Thymus (tissue), 11 donors: ENCODE data around the gene ZBTB16. TPM values are rescaled to one million over a fixed set of nuclear protein-coding genes. Genes with fewer than 3 reads are reported as not detected.

ENCODE experiments used
- DNase-seq, 9 donors: peaks; one replicate each; pipeline ENCODE4 v3.0.0-alpha.2; 2013; ENCODE audit warnings: low spot score in 9 of 9, low read depth in 6 of 9, missing footprints in 1 of 9
- H3K27ac ChIP-seq, 2 donors: one replicate each; pipeline ENCODE4 v1.5.1; 2013; ENCODE audit warnings: control low read depth in 1 of 2, low read depth in 1 of 2, low read length in 1 of 2, mild to moderate bottlenecking in 1 of 2, moderate library complexity in 1 of 2
- H3K27me3 ChIP-seq, 2 donors: one replicate each; pipeline ENCODE4 v1.5.1; 2013; ENCODE audit warnings: low read length in 1 of 2; ENCODE audit not compliant: control insufficient read depth in 2 of 2, insufficient read depth in 1 of 2
- H3K36me3 ChIP-seq, 2 donors: one replicate each; pipeline ENCODE4 v1.5.1; 2013; ENCODE audit warnings: low read length in 1 of 2, mild to moderate bottlenecking in 1 of 2, moderate library complexity in 1 of 2; ENCODE audit not compliant: control insufficient read depth in 2 of 2, insufficient read depth in 2 of 2
- H3K4me1 ChIP-seq, 2 donors: one replicate each; pipeline ENCODE4 v1.5.1; 2013; ENCODE audit warnings: low read length in 2 of 2; ENCODE audit not compliant: control insufficient read depth in 2 of 2, insufficient read depth in 2 of 2
- H3K4me3 ChIP-seq, 2 donors: one replicate each; pipeline ENCODE4 v1.5.1; 2013; ENCODE audit warnings: low read length in 2 of 2, control low read depth in 1 of 2, mild to moderate bottlenecking in 1 of 2
- H3K9me3 ChIP-seq, 2 donors: one replicate each; pipeline ENCODE4 v1.5.1; 2013; ENCODE audit warnings: low read length in 1 of 2, mild to moderate bottlenecking in 1 of 2; ENCODE audit not compliant: control insufficient read depth in 2 of 2, insufficient read depth in 1 of 2
- WGBS: extraction: QIAGEN DNeasy Blood & Tissue Kit; methylation state at CpG from one replicate; pipeline ENCODE4 v1.1.7; 2013; 5-methylcytosine and 5-hydroxymethylcytosine counted together
- polyA plus RNA-seq: library from polyadenylated mRNA; stranded (reverse); fragments of 200-250 nt; gene quantifications from one replicate; pipeline ENCODE4 v1.2.3, GENCODE V29; 2013
- total RNA-seq: library from RNA; stranded (reverse); fragments of 120-200 nt; gene quantifications from one replicate; pipeline ENCODE4 v1.2.4, GENCODE V29; 2013
- donor health status: healthy.

Gene ZBTB16
- total and polyA plus RNA-seq, 2 donors = 5.7 to 21.5 TPM

- Histone ChIP-seq H3K27me3 (peaks cover 0 to 7% of the 10 kb centered on the region in 2 donors), H3K27ac (no peak overlapping the region), H3K4me1 (no peaks in the 10 kb centered on the region), H3K36me3 (no peaks in the 10 kb centered on the region), H3K9me3 (no peaks in the 10 kb centered on the region), H3K4me3 (no peak overlapping the region)
- WGBS = 90% methylated on average over 2 of the region's 2 CpGs
- DNase-seq = no peak
Observed at GRCh38 chr11:114269498-114269897, 210.0 kb downstream of the ZBTB16 start.

GRCh38 chr11:114270531-114271270, 211.2 kb downstream of the ZBTB16 start:
- no peaks in the 10 kb centered on the region for H3K4me1 ChIP-seq
- H3K4me3 ChIP-seq = no peak overlapping the region
- no peaks in the 10 kb centered on the region for H3K9me3 ChIP-seq
- H3K27ac ChIP-seq = no peak overlapping the region
- H3K27me3 ChIP-seq = peaks cover 0 to 2% of the 10 kb centered on the region in 2 donors
- WGBS = 94% methylated on average over 5 of the region's 5 CpGs
- H3K36me3 ChIP-seq = no peaks in the 10 kb centered on the region
- DNase-seq = no peak

GRCh38 chr11:114271316-114271715, 211.8 kb downstream of the ZBTB16 start:
- Histone ChIP-seq H3K27me3 (peaks cover 0 to 2% of the 10 kb centered on the region in 2 donors), H3K4me1 (no peaks in the 10 kb centered on the region), H3K9me3 (no peaks in the 10 kb centered on the region), H3K4me3 (no peak overlapping the region), H3K27ac (no peak overlapping the region), H3K36me3 (no peaks in the 10 kb centered on the region)
- DNase-seq = no peak
- 81% methylated on average over 2 of the region's 2 CpGs for WGBS

DNA sequence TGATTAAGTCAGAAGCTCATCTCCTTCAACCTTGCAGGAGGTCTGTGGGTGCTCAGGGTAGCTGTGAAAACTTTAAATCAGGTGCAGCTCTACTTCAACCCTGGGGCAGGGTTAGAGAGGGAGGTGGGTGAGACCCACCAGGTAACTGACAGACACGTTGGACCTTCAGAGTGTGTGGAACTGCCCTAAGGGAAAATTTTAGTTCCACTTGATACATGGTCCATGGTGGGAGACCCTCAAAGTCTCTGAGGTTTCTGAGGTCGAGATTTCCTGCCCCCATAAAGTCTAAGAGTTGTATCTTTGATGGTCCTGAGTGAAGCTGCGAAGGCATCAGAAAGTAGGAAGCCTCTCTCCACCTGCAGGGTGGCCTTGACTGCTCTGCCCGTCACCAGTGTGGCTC, 212.8 kb downstream of the ZBTB16 start:
- Histone ChIP-seq H3K36me3 (no peaks in the 10 kb centered on the region), H3K4me1 (no peaks in the 10 kb centered on the region), H3K27ac (no peak overlapping the region), H3K4me3 (no peak overlapping the region), H3K27me3 (peaks cover 0 to 2% of the 10 kb centered on the region in 2 donors), H3K9me3 (no peaks in the 10 kb centered on the region)
- DNase-seq = no peak
- 70% methylated on average over 4 of the region's 4 CpGs for WGBS

DNA sequence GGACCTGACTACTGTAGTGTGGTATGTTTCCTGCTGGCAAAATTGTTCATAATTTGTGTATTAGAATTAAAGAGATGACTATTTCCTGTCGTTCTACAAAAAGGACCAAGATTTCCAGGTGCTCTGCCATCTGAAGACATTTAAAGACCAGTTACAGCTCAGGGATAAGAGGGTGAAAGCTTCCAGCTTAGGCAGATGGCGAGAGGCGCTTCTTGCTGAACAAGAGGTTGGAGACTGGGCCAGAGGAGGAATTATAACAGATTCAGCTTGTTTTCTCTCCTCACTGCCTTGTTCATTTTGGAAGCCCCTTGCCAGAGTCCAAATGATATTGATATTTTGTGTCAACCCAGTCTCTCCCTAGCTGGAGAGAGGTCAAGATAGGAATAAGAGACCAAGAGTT, 213.6 kb downstream of the ZBTB16 start:
- Histone ChIP-seq H3K36me3 (no peaks in the 10 kb centered on the region), H3K4me3 (no peak overlapping the region), H3K27me3 (peaks cover 0 to 2% of the 10 kb centered on the region in 2 donors), H3K27ac (no peak overlapping the region), H3K4me1 (no peaks in the 10 kb centered on the region), H3K9me3 (no peaks in the 10 kb centered on the region)
- WGBS = 94% methylated on average over 3 of the region's 3 CpGs
- no peak for DNase-seq

DNA sequence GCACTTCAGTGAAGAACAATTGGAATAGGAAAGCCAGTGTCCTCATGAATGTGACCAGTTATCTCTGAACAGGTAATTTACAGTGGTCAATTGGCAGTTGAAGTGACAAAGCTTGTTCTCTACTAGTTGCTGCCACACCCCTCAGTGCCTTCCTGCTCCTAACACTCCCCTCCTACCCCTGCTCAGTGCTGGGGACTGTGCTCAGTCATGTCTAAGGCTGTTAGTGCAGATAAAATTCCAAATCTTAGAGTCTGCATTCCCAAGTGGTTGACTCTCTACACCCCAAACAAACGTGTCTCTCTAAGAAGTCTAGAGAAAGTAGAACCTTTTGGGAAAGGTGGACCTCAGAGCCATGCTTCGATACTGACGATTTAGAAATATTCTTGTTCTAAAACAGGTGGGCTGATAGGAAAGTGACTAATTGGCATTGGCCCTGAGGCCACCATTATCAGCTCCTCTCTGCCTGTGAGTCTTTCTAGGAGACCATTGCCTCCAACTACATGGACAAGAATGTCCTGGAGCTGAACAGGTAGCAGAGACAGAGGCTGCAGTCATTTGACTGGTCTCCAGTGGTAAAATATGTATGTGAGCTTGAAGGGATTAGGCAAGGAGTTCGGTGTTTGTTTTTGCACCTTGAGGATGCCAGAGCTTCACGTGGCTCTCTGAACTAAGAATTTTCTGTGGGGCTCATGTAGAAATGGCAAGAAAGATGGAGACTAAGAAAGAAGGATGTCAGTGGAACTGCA, 214.6 kb downstream of the ZBTB16 start:
- H3K27me3 ChIP-seq = peaks cover 0 to 2% of the 10 kb centered on the region in 2 donors

DNA sequence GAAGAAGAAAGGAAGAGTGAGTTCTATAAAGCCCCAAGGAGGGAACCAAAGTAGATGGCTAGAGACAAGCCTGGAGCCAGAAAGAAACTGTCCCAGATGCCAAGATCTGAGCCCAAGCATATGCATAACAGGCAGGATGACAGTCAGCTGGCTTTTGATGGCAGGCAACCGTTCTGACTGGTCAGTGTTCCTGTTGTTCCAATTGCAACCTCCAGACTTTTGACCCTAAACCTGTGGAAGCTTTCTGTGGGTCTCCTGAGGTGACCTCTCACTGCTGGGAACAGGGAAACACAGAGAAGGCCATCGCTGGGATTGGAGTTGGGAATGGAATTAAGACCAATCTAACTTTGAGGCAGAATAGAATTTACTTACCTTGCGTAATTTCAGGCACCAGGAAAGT, 215.1 kb downstream of the ZBTB16 start:
- WGBS = 79% methylated on average over 3 of the region's 3 CpGs
- Histone ChIP-seq H3K4me3 (no peak overlapping the region), H3K27ac (no peak overlapping the region), H3K36me3 (no peaks in the 10 kb centered on the region), H3K4me1 (no peaks in the 10 kb centered on the region), H3K9me3 (no peaks in the 10 kb centered on the region), H3K27me3 (peaks cover 0 to 2% of the 10 kb centered on the region in 2 donors)
- no peak for DNase-seq

More for the DNA sequence above, 214.6 kb downstream of the ZBTB16 start:
- Histone ChIP-seq H3K36me3 (no peaks in the 10 kb centered on the region), H3K4me1 (no peaks in the 10 kb centered on the region), H3K4me3 (no peak overlapping the region), H3K27ac (no peak overlapping the region), H3K9me3 (no peaks in the 10 kb centered on the region)
- no peak for DNase-seq
- 88% methylated on average over 5 of the region's 5 CpGs for WGBS

- Histone ChIP-seq H3K36me3 (no peaks in the 10 kb centered on the region), H3K9me3 (no peaks in the 10 kb centered on the region), H3K27me3 (peaks cover 0 to 3% of the 10 kb centered on the region in 2 donors), H3K27ac (no peak overlapping the region), H3K4me1 (no peaks in the 10 kb centered on the region), H3K4me3 (no peak overlapping the region)
- DNase-seq = no peak
- 87% methylated on average over 3 of the region's 3 CpGs for WGBS
Observed at GRCh38 chr11:114275280-114275679, 215.8 kb downstream of the ZBTB16 start.

DNA sequence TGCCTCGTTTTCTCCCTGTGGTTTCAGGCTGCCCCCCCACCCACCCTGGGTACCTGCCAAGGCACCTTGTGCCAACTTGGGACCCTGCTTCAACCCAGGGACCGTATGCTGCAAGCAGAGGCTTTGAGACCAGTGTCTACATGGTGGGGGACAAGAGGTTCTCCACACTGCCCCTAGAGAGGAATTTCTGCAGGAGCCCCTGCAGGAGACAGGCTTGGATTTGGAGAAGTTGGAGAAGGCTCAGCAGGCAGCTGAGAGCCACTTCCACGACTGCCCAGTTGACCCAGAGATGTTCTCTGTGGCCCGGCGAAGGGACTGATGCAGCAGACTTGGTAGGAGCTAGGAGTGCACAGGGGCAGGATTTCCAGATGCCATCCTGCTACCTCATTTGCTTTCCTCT, 216.6 kb downstream of the ZBTB16 start:
- Histone ChIP-seq H3K4me3 (no peak overlapping the region), H3K36me3 (no peaks in the 10 kb centered on the region), H3K4me1 (no peaks in the 10 kb centered on the region), H3K27me3 (peaks cover 0 to 8% of the 10 kb centered on the region in 2 donors), H3K9me3 (no peaks in the 10 kb centered on the region), H3K27ac (no peak overlapping the region)
- WGBS = 72% methylated on average over 5 of the region's 5 CpGs
- no peak for DNase-seq
